Islet precursor cell (in vitro differentiated cells): ENCODE results near the gene SYT2.
A peak's percentile ranks its signal among the peaks of the same experiment; 100 is the strongest.
"Not testable (repeated sequence)": the region's sequence is repeated elsewhere in the genome, so short reads cannot be mapped to it uniquely, and the experiment has no call there.

Experiments
- DNase-seq: peaks from one replicate; pipeline ENCODE4 v3.0.0-alpha.2; 2018

Gene SYT2

GRCh38 chr1:202642212-202642611 lies 68.0 kb downstream of the SYT2 start:
- no peak for DNase-seq

DNA sequence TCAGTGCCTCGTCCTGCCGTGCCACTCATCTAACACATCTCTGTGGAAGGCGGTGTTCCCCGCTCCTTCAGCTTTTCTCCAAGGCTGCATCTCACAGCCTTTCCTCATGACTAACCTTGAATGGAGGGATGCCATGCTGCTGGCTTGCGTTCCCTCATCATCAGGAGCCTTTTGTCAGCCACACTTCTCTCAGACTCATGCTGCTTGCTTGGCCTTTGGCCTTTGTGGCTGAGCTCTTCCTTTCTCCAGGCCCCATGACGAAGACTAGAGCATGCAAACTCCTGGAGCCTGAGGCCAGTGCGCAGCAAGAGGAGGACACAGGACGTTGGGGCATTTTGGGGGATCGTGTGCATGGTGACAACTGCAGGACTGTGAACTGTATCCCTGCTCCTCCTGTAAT lies 70.8 kb downstream of the SYT2 start:
- no peak for DNase-seq

- DNase-seq = not testable (repeated sequence)
These were observed 71.5 kb downstream of the SYT2 start for GRCh38 chr1:202638701-202639305.

GRCh38 chr1:202638019-202638700 lies 72.1 kb downstream of the SYT2 start:
- no peak for DNase-seq

- not testable (repeated sequence) for DNase-seq
These were observed 72.8 kb downstream of the SYT2 start for GRCh38 chr1:202637321-202638018.

DNA sequence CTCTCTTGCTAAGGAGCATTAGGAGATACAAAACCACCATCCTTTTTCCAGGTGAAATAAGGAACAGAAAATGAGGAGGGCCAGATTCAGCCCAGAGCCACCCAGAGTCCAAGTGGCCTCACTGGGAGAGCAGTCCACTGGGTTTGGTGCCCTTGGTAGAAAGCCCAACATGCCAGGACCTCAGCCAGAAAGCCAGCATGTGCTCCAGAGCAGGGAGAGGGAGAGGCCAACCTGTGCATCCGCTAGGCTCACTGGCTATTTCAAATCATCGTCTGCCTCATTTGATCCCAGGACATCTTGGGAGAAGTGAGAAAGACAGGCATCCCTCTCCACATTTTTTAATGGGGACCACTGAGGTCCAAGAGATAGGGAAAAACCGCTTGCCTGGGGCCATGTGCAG lies 74.1 kb downstream of the SYT2 start:
- DNase-seq = not testable (repeated sequence)

DNA sequence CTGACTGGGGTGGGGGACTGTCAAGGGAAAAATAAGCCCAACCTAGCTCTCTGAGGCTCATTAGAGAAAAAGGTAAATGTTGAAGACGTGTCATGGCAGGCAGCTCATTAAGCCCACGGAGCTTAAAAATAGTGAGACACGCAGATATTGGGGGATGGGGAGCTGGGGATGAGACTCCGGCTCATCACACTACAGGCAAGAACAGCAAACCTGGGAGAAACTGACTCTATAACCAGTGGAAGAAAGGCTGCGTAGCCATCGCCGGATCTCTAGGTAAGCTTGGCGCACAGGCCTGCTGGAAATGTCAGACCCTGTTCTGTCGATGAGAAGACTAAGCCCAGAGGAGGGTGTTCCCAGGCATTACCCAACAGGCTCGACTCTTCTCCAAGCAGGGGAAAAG lies 78.0 kb downstream of the SYT2 start:
- DNase-seq = no peak

DNA sequence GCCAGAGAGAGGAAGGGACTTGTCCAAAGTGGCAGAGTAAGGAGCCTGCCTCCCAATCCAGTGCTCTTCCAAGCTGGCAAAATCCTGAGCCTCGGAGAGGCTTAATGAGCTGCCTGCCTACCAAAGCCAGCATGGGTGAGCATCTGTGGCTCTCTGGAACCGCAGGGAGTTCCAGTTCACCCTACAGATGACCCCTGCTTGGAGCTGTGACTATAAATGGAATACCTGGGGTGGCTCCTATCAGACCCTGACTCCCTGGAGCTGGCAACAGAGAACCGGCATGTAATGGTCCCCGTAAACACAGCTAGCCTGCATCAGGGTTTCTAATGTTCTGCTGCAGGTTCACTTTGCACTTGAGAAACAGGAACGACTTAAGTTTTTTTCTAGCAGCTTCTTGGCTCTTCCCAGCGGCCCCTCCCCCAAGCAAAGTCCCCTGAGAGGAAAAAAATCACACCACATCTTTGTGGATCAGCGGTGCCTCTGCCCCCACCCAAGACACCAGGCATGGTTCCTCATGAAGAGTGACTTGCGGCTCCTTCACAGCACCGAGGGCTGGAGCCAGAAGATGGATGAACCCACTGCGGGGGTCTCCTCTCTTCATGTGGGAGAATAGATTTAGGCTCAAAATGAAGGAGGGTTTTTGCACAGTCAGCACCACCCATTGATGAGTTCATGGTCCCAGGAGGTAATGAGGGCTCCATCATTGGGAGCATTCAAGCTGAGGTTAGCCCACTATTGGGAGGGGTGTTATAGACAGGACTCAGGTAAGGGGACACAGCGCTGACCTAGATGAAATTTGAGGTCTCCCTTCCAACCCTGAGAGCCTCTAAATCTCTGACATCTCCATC lies 79.0 kb downstream of the SYT2 start:
- no peak for DNase-seq

DNA sequence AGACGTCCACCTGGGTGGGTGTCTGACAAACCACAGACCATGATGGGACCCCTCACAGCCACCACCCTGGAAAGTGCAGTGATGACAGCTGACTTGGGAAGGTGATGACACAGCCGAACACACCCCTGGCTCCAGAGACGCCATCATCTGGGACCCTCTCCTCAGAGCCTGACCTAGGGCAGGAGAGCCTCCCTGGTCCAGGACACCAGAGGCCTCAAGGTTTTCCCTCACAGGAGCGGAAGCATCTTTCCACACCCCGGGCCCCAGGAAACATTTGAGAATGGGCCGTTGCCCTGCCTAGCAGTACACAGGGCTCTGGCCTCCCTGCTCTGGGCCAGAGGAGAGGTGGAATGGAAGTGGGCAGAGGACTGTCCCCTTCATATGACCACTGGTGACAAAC lies 79.7 kb downstream of the SYT2 start:
- no peak for DNase-seq

DNA sequence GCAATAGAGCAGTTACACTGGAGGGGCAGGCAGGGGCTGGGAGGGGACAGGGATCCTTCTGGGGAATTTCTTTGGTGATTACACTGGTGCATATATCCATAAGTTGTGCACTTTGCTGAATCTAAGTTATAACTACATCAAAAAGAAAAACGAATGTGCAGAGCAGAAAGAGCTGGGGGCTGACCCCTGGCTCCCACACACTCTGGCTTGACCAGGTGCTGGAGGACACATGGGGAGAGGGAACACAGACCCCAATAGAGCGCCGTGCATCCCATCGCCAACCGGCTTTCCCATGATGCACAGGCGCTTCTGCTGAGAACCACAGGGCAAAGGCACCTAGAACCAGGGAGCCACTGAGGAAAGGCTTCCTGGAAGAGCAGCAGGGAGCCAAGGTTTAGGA lies 80.2 kb downstream of the SYT2 start:
- DNase-seq = not testable (repeated sequence)

GRCh38 chr1:202629257-202629811 lies 80.9 kb downstream of the SYT2 start:
- DNase-seq = not testable (repeated sequence)

DNA sequence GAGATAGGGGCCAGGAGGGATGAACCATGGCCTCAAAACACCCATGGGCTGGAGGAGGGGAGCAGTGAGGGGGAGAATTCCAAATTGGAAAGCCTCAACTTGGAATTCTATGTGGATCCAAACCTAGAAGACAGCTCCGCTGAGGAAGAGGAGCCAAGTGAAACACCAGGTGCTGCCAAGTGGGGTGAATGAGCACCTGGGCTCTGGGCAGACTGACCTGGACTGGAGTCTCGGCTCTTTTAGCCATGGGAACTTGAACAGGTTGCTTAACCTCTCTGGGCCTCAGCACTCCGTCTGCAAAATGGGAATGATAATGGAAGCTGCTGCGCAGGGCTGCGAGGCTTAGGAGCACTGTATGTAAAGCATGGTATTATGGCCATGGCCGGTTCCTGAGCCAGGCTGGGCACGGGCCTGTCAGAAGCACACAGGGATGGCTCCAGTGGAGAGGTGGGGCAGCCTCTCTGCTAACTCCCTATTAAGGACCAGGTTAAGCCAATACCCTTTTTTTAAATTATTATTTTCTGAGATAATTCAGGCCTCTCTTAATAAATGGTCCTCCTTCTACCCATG lies 81.5 kb downstream of the SYT2 start:
- DNase-seq = no peak

GRCh38 chr1:202627841-202628565 lies 82.3 kb downstream of the SYT2 start:
- DNase-seq = no peak

GRCh38 chr1:202627036-202627435 lies 83.2 kb downstream of the SYT2 start:
- not testable (repeated sequence) for DNase-seq

GRCh38 chr1:202625416-202626360 lies 84.6 kb downstream of the SYT2 start:
- DNase-seq = peak; percentile 88

- no peak for DNase-seq
These were observed 85.5 kb downstream of the SYT2 start for GRCh38 chr1:202624781-202625108.

- no peak for DNase-seq
These were observed 86.0 kb downstream of the SYT2 start for GRCh38 chr1:202624088-202624780.

- DNase-seq = not testable (repeated sequence)
These were observed 86.8 kb downstream of the SYT2 start for GRCh38 chr1:202623476-202623875.

DNA sequence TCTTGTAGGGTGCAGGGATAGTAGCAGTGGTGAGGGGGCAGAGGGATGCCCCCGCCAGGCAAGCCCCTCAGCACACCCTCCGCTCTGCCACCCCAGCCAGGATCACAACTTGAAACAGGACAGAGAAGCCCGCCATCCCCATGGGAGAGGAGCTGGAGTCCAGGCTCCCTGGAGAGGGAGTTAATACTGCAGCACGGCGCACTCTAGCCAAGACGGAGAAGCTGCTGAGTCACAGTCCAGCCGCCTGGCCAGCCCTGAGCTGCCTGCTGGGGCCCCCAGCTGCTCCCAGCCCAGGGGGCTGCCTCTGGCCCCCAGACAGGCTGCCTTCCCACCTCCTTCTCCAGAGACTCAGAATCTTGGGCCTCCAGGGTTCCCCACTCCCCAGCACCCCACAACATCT lies 87.2 kb downstream of the SYT2 start:
- DNase-seq = peak; percentile 85

DNA sequence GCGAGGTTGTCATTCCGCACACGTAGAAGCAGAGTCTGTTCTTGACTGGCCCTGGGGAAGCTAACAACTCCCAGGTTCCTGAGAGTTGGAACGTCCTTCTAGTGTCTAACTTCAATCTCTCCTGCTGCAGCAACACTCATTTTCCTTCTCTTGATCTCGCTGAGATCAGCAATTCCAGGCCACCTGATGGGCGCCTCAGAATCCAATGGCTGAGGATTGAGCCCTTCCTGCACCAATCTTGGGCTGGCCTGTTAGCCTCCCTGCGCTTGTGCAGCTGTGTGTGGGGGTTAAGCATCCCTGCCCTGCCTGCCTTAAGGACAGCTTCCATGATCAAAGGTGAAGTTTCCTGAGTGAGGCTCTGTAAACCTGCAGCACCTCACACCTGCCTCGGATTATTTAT lies 87.9 kb downstream of the SYT2 start:
- DNase-seq = no peak
